Retinal pigment epithelial cell (primary cell): ENCODE data around the gene SYTL1.

Experiments used
- DNase-seq: peaks from one replicate; pipeline ENCODE4 v3.0.0-alpha.2; 2010; ENCODE audit warnings: low read depth
- H3K4me3 ChIP-seq: 2 replicates; pipeline ENCODE4 v1.5.1; 2011; ENCODE audit warnings: mild to moderate bottlenecking, low read length, control low read depth, moderate library complexity
- CTCF ChIP-seq: conservative IDR thresholded peaks from 2 replicates; pipeline ENCODE4 v1.5.1; 2011; ENCODE audit warnings: low read depth, low read length, control low read depth, inconsistent platforms

SYTL1 gene

DNA sequence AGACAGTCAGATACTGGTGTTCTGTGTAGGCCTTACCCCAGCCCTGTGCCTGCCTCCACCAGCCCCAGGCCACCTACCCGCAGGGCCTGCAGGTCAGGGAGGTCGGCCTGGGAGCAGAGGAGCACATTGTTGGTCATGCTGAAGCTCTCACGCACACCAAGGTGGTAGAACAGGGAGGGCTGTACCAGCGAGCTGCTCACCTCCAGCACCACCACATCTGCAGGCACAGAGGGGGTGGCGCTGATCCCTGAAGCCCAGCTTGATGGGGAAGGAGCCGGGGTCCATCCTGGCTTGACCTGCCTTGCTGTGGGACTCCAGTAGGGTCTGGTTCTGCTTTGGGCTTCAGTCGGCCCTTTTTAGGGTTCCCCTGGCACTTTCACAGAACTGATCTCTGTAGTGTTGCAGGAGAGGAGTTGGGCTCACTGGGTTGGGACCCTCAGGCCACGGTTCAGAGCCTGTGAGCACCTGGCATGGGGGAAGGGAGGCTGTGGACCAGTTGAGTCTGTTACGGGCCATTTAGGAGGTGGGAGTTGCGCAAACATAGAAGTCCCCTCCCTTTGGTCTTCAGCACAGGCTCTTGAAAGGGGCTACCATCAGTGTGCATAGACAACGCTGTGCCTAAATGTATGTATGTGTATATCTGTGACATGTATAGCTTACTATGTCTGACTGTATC is 23.0 kb downstream of the SYTL1 start:
- H3K4me3 ChIP-seq, result peak overlapping the region; percentile 35
- DNase-seq, result no peak
- TF ChIP-seq CTCF, result no peak

- TF ChIP-seq CTCF, result no peak
Observed at GRCh38 chr1:27365372-27366112, 23.7 kb downstream of the SYTL1 start.

DNA sequence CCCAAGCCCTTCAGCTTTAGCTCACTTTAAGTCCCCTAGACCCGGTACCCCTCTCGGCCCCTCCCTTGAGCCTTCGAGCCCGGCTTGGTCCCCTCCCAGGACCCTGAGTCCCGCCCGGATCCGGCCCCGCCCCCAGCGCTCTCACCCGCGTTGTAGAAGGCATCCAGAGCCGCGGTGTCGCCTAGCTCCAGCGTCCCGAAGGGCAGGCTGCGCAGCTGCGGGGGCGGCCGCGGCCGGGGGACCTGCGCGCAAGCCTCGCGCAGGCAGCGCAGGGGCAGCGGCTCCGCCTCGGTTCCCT is 24.2 kb downstream of the SYTL1 start:
- DNase-seq, result no peak
- H3K4me3 ChIP-seq, result peak overlapping the region; percentile 66
- no peak for TF ChIP-seq CTCF

More at GRCh38 chr1:27365372-27366112, 23.7 kb downstream of the SYTL1 start:
- peak overlapping the region; percentile 66 for H3K4me3 ChIP-seq
- DNase-seq, result no peak

- peak within 1 kb of the TSS; percentile 66 for H3K4me3 ChIP-seq
- peak; percentile 17 for DNase-seq
- TF ChIP-seq CTCF, result peak; percentile 35
Observed at GRCh38 chr1:27366411-27367159, 24.8 kb downstream of the SYTL1 start, which contains the start of gene MAP3K6. MAP3K6 (minus strand) TSS chr1:27366961; CDS start chr1:27366597, 364 bp downstream.

GRCh38 chr1:27367160-27367650 is 25.4 kb downstream of the SYTL1 start:
- peak overlapping the region; percentile 58 for H3K4me3 ChIP-seq
- no peak for DNase-seq
- TF ChIP-seq CTCF, result no peak

GRCh38 chr1:27368869-27369582 is 27.2 kb downstream of the SYTL1 start:
- TF ChIP-seq CTCF, result peak; percentile 47
- DNase-seq, result no peak
- no peak overlapping the region for H3K4me3 ChIP-seq
